Kidney epithelial cell (primary cell): ENCODE measurements around the gene MYH7B. TPM values are rescaled to one million over a fixed set of nuclear protein-coding genes. Genes with fewer than 3 reads are reported as not detected.
A peak's percentile ranks its signal among the peaks of the same experiment; 100 is the strongest.

Source experiments
- DNase-seq: peaks from one replicate; pipeline ENCODE4 v3.0.0-alpha.2; 2010; ENCODE audit warnings: low read depth
- H3K27me3 ChIP-seq: 2 replicates; pipeline ENCODE4 v1.6.0; 2011; ENCODE audit warnings: low read length; ENCODE audit not compliant: control insufficient read depth, insufficient read depth
- H3K36me3 ChIP-seq: 2 replicates; pipeline ENCODE4 v1.5.1; 2011; ENCODE audit warnings: low read length; ENCODE audit not compliant: control insufficient read depth, insufficient read depth
- H3K4me3 ChIP-seq: 2 replicates; pipeline ENCODE4 v1.5.1; 2011; ENCODE audit warnings: low read depth, mild to moderate bottlenecking, control low read depth, low read length
- CTCF ChIP-seq: IDR thresholded peaks from 2 replicates; pipeline ENCODE4 v1.5.1; 2011; ENCODE audit warnings: mild to moderate bottlenecking, moderate library complexity, low read length, control low read depth, inconsistent platforms; ENCODE audit not compliant: insufficient read depth, poor library complexity, severe bottlenecking
- total RNA-seq: library from RNA; depleted of rRNA; stranded (reverse); fragments of >200 nt; gene quantifications from 2 replicates; pipeline ENCODE4 v1.2.3, GENCODE V29; 2015

MYH7B gene
- total RNA-seq, 1 donor from 2014 or later = 0.04 TPM

- Histone ChIP-seq H3K36me3 (no peaks in the 10 kb centered on the region), H3K27me3 (no peaks in the 10 kb centered on the region), H3K4me3 (no peak overlapping the region)
- TF ChIP-seq CTCF = no peak
- DNase-seq = no peak
Measured at GRCh38 chr20:34920055-34920454, 35.6 kb upstream of the MYH7B start.

- DNase-seq = no peak
- peaks cover 1% of the 10 kb centered on the region for H3K36me3 ChIP-seq
- no peak for TF ChIP-seq CTCF
Measured at GRCh38 chr20:34921436-34921835, 34.2 kb upstream of the MYH7B start.

GRCh38 chr20:34922654-34923381 is 32.9 kb upstream of the MYH7B start:
- Histone ChIP-seq H3K4me3 (no peak overlapping the region), H3K36me3 (peaks cover 1% of the 10 kb centered on the region), H3K27me3 (no peaks in the 10 kb centered on the region)
- DNase-seq = peak; percentile 54
- TF ChIP-seq CTCF = no peak

More at GRCh38 chr20:34921436-34921835, 34.2 kb upstream of the MYH7B start:
- H3K4me3 ChIP-seq = no peak overlapping the region
- H3K27me3 ChIP-seq = no peaks in the 10 kb centered on the region

- H3K4me3 ChIP-seq = no peak overlapping the region
- H3K36me3 ChIP-seq = peaks cover 1% of the 10 kb centered on the region
- DNase-seq = no peak
- H3K27me3 ChIP-seq = no peaks in the 10 kb centered on the region
- TF ChIP-seq CTCF = no peak
Measured at GRCh38 chr20:34923414-34923813, 32.3 kb upstream of the MYH7B start.

GRCh38 chr20:34925341-34925740 is 30.3 kb upstream of the MYH7B start:
- peaks cover 1% of the 10 kb centered on the region for H3K36me3 ChIP-seq
- H3K27me3 ChIP-seq = no peaks in the 10 kb centered on the region
- DNase-seq = no peak
- H3K4me3 ChIP-seq = no peak overlapping the region
- TF ChIP-seq CTCF = no peak

- DNase-seq = no peak
- Histone ChIP-seq H3K4me3 (no peak overlapping the region), H3K36me3 (peaks cover 1% of the 10 kb centered on the region), H3K27me3 (no peaks in the 10 kb centered on the region)
- TF ChIP-seq CTCF = no peak
Measured at GRCh38 chr20:34925981-34926380, 29.7 kb upstream of the MYH7B start.
